K562 (cell line): Measurements from ENCODE around the gene SLC16A13. TPM values are rescaled to one million over a fixed set of nuclear protein-coding genes. Genes with fewer than 3 reads are reported as not detected.

Source experiments
- ARID1B ChIP-seq: fragments of 450-650 bp; IDR thresholded peaks from 2 replicates; pipeline ENCODE4 v1.6.1; 2016; ENCODE audit warnings: antibody characterized with exemption, mild to moderate bottlenecking, inconsistent platforms
- ARNT ChIP-seq, 2 experiments: fragments of 450-650 bp; IDR thresholded peaks; 2 replicates each; pipeline ENCODE4 v1.6.1; 2016; ENCODE audit warnings: mild to moderate bottlenecking in 1 of 2
- BDP1 ChIP-seq: IDR thresholded peaks from 3 replicates; pipeline ENCODE4 v1.6.1; 2011; ENCODE audit not compliant: insufficient read length, insufficient read depth
- BMI1 ChIP-seq: fragments of 150-350 bp; IDR thresholded peaks from 2 replicates; pipeline ENCODE4 v1.6.1; 2014; ENCODE audit warnings: low read length
- BRD4 ChIP-seq: fragments of 200-600 bp; sonication (generic); IDR thresholded peaks from 2 replicates; pipeline ENCODE4 v1.6.1; 2017; ENCODE audit warnings: inconsistent platforms
- CBFA2T2 ChIP-seq: fragments of 450-650 bp; conservative IDR thresholded peaks from 2 replicates; pipeline ENCODE4 v1.6.1; 2017; ENCODE audit warnings: mild to moderate bottlenecking
- CBX2 ChIP-seq: fragments of 200-600 bp; sonication (generic); IDR thresholded peaks from one replicate; pipeline ENCODE4 v1.6.1; 2012; ENCODE audit warnings: mild to moderate bottlenecking, low read length, inconsistent platforms; ENCODE audit not compliant: insufficient read depth, poor library complexity, severe bottlenecking
- CBX3 ChIP-seq, 2 experiments: IDR thresholded peaks; 1 replicate in 1 of 2; 2 replicates in 1 of 2; pipeline ENCODE4 v1.6.1; 2012; ENCODE audit warnings: inconsistent platforms in 2 of 2, low read length in 2 of 2, borderline replicate concordance in 1 of 2, control low read depth in 1 of 2
- CHD2 ChIP-seq: IDR thresholded peaks from 2 replicates; pipeline ENCODE4 v1.6.1; 2011; ENCODE audit warnings: low read depth, low read length
- HNRNPK ChIP-seq: fragments of 200-400 bp; formaldehyde crosslinking; IDR thresholded peaks from one replicate; pipeline ENCODE4 v1.6.1; 2018; ENCODE audit warnings: mild to moderate bottlenecking, low read depth, low read length; ENCODE audit not compliant: poor library complexity, severe bottlenecking
- LARP7 ChIP-seq: fragments of 450-650 bp; IDR thresholded peaks from 2 replicates; pipeline ENCODE4 v1.6.1; 2016
- LCOR ChIP-seq: sonication (generic); formaldehyde crosslinking; IDR thresholded peaks from 2 replicates; pipeline ENCODE4 v1.8.0; 2022; ENCODE audit warnings: mild to moderate bottlenecking, missing genetic modification reagents
- NCOA6 ChIP-seq: fragments of 450-650 bp; IDR thresholded peaks from 2 replicates; pipeline ENCODE4 v1.6.1; 2017; ENCODE audit warnings: mild to moderate bottlenecking
- NR1H2 ChIP-seq: sonication (generic); formaldehyde crosslinking; IDR thresholded peaks from 2 replicates; pipeline ENCODE4 v1.4.0; 2020; ENCODE audit warnings: mild to moderate bottlenecking, missing genetic modification reagents
- PYGO2 ChIP-seq: fragments of 450-650 bp; IDR thresholded peaks from 2 replicates; pipeline ENCODE4 v1.6.1; 2016; ENCODE audit warnings: mild to moderate bottlenecking, missing genetic modification characterization, moderate library complexity, missing compliant biosample characterization
- SMAD3 ChIP-seq: fragments of 450-650 bp; formaldehyde crosslinking; conservative IDR thresholded peaks from 2 replicates; pipeline ENCODE4 v1.4.0; 2020; ENCODE audit warnings: mild to moderate bottlenecking
- SREBF1 ChIP-seq: fragments of 150-350 bp; IDR thresholded peaks from 2 replicates; pipeline ENCODE4 v1.6.1; 2014; ENCODE audit warnings: antibody characterized with exemption, low read depth, low read length, borderline replicate concordance
- ZC3H8 ChIP-seq: fragments of 450-650 bp; IDR thresholded peaks from 2 replicates; pipeline ENCODE4 v1.6.1; 2017
- ZNF316 ChIP-seq: fragments of 450-650 bp; IDR thresholded peaks from 2 replicates; pipeline ENCODE4 v1.6.1; 2016
- ZNF384 ChIP-seq: IDR thresholded peaks from 2 replicates; pipeline ENCODE4 v1.6.1; 2012; ENCODE audit warnings: low read depth, low read length, improper control_type of control experiment
- ZNF395 ChIP-seq: fragments of 200-800 bp; sonication (Bioruptor generic); IDR thresholded peaks from 2 replicates; pipeline ENCODE4 v1.6.1; 2017; ENCODE audit warnings: missing genetic modification characterization, missing compliant biosample characterization
- ZNF512 ChIP-seq: IDR thresholded peaks from 2 replicates; pipeline ENCODE4 v1.6.1; 2016; ENCODE audit warnings: missing genetic modification characterization, missing compliant biosample characterization
- ZNF764 ChIP-seq: fragments of 250-450 bp; sonication (Bioruptor Pico); IDR thresholded peaks from 2 replicates; pipeline ENCODE4 v1.4.0; 2020; ENCODE audit warnings: low read depth, mild to moderate bottlenecking, moderate library complexity
- polyA plus RNA-seq, 8 experiments: library from polyadenylated mRNA; depleted of rRNA in 4 of 8; stranded (reverse) in 5 of 8; unstranded in 3 of 8; fragments of >200 nt; fragmentation: Nextera tagmentation in 2 of 8; fragmentation: Illumina TruSeq in 1 of 8; extraction: Ambion mirVana in 2 of 8; extraction: Trizol in 1 of 8; gene quantifications; 2 replicates each; pipeline versions ENCODE4 v1.2.1 to v1.2.3, GENCODE V29; 2011 to 2014; ENCODE audit warnings: inconsistent platforms in 1 of 8, missing spikeins in 1 of 8
- total RNA-seq, 7 experiments: library from RNA; depleted of rRNA in 6 of 7; stranded (reverse); fragments of >200 nt in 6 of 7; fragmentation: Illumina TruSeq in 2 of 7; extraction: Trizol in 2 of 7; gene quantifications; 2 replicates each; pipeline versions ENCODE4 v1.2.1 to v1.2.3, GENCODE V29; 2011 to 2021; ENCODE audit warnings: low replicate concordance in 1 of 7
- TF ChIP-seq, protein P1 (sequence below): sonication (generic); formaldehyde crosslinking; IDR thresholded peaks from 2 replicates; pipeline ENCODE4 v1.8.0; 2022; ENCODE audit warnings: missing genetic modification reagents, mild to moderate bottlenecking, borderline replicate concordance
- TF ChIP-seq, protein P2 (sequence below): IDR thresholded peaks from 2 replicates; pipeline ENCODE4 v1.6.1; 2011; ENCODE audit warnings: borderline replicate concordance, low read depth, mild to moderate bottlenecking, moderate library complexity, low read length; ENCODE audit not compliant: insufficient read depth, poor library complexity, severe bottlenecking

Gene SLC16A13
- total and polyA plus RNA-seq, 9 of the 15 experiments (the other 6 are each of a cell fraction or from before 2014, with no cell fraction given): 0.04 to 5.6 (median 0.87) TPM

- TF ChIP-seq ZNF764 (CRISPR knock-in tag): no peak
- no peak for TF ChIP-seq NCOA6
- no peak for TF ChIP-seq SREBF1
- no peak for TF ChIP-seq HNRNPK
- no peak for TF ChIP-seq BMI1
- TF ChIP-seq ZC3H8: no peak
- TF ChIP-seq LCOR (CRISPR knock-in tag): peak; percentile 41; the same call in 1 of the 2 replicates
- no peak for TF ChIP-seq PYGO2 (tag)
- TF ChIP-seq ZNF512: no peak
- no peak for TF ChIP-seq ARID1B
- no peak for TF ChIP-seq LARP7
- TF ChIP-seq, protein P1, sequence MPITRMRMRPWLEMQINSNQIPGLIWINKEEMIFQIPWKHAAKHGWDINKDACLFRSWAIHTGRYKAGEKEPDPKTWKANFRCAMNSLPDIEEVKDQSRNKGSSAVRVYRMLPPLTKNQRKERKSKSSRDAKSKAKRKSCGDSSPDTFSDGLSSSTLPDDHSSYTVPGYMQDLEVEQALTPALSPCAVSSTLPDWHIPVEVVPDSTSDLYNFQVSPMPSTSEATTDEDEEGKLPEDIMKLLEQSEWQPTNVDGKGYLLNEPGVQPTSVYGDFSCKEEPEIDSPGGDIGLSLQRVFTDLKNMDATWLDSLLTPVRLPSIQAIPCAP (CRISPR knock-in tag): no peak
- TF ChIP-seq NR1H2: no peak
- 0 out of 4 replicates have a peak, but pooled peaks of 1 of the 2 experiments have one; percentile 17 for TF ChIP-seq ARNT (IDR thresholded peaks at IDR 0.05)
- no peak for TF ChIP-seq BRD4
- TF ChIP-seq, protein P2, sequence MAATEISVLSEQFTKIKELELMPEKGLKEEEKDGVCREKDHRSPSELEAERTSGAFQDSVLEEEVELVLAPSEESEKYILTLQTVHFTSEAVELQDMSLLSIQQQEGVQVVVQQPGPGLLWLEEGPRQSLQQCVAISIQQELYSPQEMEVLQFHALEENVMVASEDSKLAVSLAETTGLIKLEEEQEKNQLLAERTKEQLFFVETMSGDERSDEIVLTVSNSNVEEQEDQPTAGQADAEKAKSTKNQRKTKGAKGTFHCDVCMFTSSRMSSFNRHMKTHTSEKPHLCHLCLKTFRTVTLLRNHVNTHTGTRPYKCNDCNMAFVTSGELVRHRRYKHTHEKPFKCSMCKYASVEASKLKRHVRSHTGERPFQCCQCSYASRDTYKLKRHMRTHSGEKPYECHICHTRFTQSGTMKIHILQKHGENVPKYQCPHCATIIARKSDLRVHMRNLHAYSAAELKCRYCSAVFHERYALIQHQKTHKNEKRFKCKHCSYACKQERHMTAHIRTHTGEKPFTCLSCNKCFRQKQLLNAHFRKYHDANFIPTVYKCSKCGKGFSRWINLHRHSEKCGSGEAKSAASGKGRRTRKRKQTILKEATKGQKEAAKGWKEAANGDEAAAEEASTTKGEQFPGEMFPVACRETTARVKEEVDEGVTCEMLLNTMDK: peak; percentile 61
- no peak for TF ChIP-seq CHD2
- TF ChIP-seq CBFA2T2: peak; percentile 72
- TF ChIP-seq SMAD3: no peak; the same call in 1 of the 2 replicates
- TF ChIP-seq ZNF384: no peak
- no peak for TF ChIP-seq ZNF316
- no peak for TF ChIP-seq ZNF395 (CRISPR knock-in tag)
- TF ChIP-seq CBX3 (IDR thresholded peaks at IDR 0.05; ENCODE audit: borderline replicate concordance in 1 of 2, low read length in 2 of 2): no peak
- TF ChIP-seq BDP1: no peak
- TF ChIP-seq CBX2: no peak
Measured at GRCh38 chr17:7035591-7036368, at the start of gene SLC16A13 (continued).
